ENCODE measurements around the gene RAB4B. TPM values are rescaled to one million over a fixed set of nuclear protein-coding genes. Genes with fewer than 3 reads are reported as not detected.
"Not testable (repeated sequence)": the region's sequence is repeated elsewhere in the genome, so short reads cannot be mapped to it uniquely, and the experiment has no call there.

RAB4B gene
- total and polyA plus RNA-seq, 5 donors from 2014 or later = 62.2 to 89.3 (median 79.6) TPM

- DNase-seq; H3K27me3 Mint-ChIP-seq; H3K9me3 Mint-ChIP-seq; H3K27me3 ChIP-seq (ENCODE audit: control insufficient read depth, insufficient read depth, low read length); H3K4me3 ChIP-seq (ENCODE audit: low read depth, low read length); H3K9me3 ChIP-seq (ENCODE audit: control insufficient read depth in 2 of 2, low read length in 2 of 2); ATAC-seq (ENCODE audit: low read depth in 2 of 2); H3K27ac ChIP-seq (ENCODE audit: insufficient read depth, low read length, poor library complexity, severe bottlenecking); H3K4me1 ChIP-seq (ENCODE audit: control insufficient read depth, insufficient read depth, low read length, poor library complexity, severe bottlenecking); H3K4me3 Mint-ChIP-seq: not testable (repeated sequence)
- Mint-ChIP-seq H3K4me1 (peaks cover 0 to 25% (median 5%) of the 10 kb centered on the region in 4 donors), H3K27ac (peak overlapping the region in 1 of 3 donors; percentile 67), H3K36me3 (peaks cover 17% of the 10 kb centered on the region)
- H3K36me3 ChIP-seq (ENCODE audit: control insufficient read depth, insufficient read depth, low read length) = peaks cover 17% of the 10 kb centered on the region
Observed at GRCh38 chr19:40784146-40784545, 6.1 kb downstream of the RAB4B start.

DNA sequence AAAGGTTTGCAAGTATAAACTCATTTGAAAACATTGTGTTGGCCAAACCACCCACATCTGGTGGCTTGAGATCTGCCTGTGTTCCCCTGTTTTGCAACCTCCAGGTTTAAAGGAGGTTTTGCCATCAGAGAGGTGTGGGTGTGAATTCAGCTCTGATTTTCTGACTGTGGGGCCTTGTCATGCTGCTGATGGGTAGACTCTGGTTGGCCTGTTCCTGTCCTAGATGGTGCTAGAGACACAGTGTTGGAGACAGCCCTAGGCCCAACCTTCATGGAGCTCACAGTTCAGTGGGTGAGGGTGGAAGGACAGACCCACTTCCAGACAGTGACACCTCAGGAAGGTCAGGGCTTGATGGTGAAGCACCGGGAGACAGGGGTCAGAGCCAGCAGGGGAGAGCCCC is 7.5 kb downstream of the RAB4B start:
- H3K4me1 ChIP-seq (ENCODE audit: control insufficient read depth, insufficient read depth, low read length, poor library complexity, severe bottlenecking) = no peaks in the 10 kb centered on the region
- Mint-ChIP-seq H3K4me1 (peaks cover 0 to 17% (median 10%) of the 10 kb centered on the region in 4 donors), H3K9me3 (no peaks in the 10 kb centered on the region), H3K27me3 (no peaks in the 10 kb centered on the region), H3K27ac (peak overlapping the region in 2 of 3 donors; percentile 26 to 52), H3K4me3 (no peak overlapping the region), H3K36me3 (peaks cover 24% of the 10 kb centered on the region)
- DNase-seq (no peak), ATAC-seq (ENCODE audit: low read depth in 2 of 2) (no peak)
- H3K4me3 ChIP-seq (ENCODE audit: low read depth, low read length) = no peak overlapping the region
- no peaks in the 10 kb centered on the region for H3K9me3 ChIP-seq (ENCODE audit: control insufficient read depth in 2 of 2, low read length in 2 of 2)
- H3K27me3 ChIP-seq (ENCODE audit: control insufficient read depth, insufficient read depth, low read length) = no peaks in the 10 kb centered on the region
- no peak overlapping the region for H3K27ac ChIP-seq (ENCODE audit: insufficient read depth, low read length, poor library complexity, severe bottlenecking)
- H3K36me3 ChIP-seq (ENCODE audit: control insufficient read depth, insufficient read depth, low read length) = peaks cover 20% of the 10 kb centered on the region

- H3K4me3 ChIP-seq (ENCODE audit: low read depth, low read length) = no peak overlapping the region
- Mint-ChIP-seq H3K4me3 (no peak overlapping the region), H3K4me1 (peaks cover 0 to 14% (median 10%) of the 10 kb centered on the region in 4 donors), H3K27ac (no peak overlapping the region), H3K36me3 (peaks cover 21% of the 10 kb centered on the region), H3K9me3 (no peaks in the 10 kb centered on the region), H3K27me3 (no peaks in the 10 kb centered on the region)
- H3K36me3 ChIP-seq (ENCODE audit: control insufficient read depth, insufficient read depth, low read length) = peaks cover 25% of the 10 kb centered on the region
- ATAC-seq (ENCODE audit: low read depth in 2 of 2) (no peak), DNase-seq (no peak)
- no peaks in the 10 kb centered on the region for H3K4me1 ChIP-seq (ENCODE audit: control insufficient read depth, insufficient read depth, low read length, poor library complexity, severe bottlenecking)
- no peak overlapping the region for H3K27ac ChIP-seq (ENCODE audit: insufficient read depth, low read length, poor library complexity, severe bottlenecking)
- H3K27me3 ChIP-seq (ENCODE audit: control insufficient read depth, insufficient read depth, low read length) = no peaks in the 10 kb centered on the region
- no peaks in the 10 kb centered on the region for H3K9me3 ChIP-seq (ENCODE audit: control insufficient read depth in 2 of 2, low read length in 2 of 2)
Observed at GRCh38 chr19:40786060-40787037, 8.3 kb downstream of the RAB4B start.

DNA sequence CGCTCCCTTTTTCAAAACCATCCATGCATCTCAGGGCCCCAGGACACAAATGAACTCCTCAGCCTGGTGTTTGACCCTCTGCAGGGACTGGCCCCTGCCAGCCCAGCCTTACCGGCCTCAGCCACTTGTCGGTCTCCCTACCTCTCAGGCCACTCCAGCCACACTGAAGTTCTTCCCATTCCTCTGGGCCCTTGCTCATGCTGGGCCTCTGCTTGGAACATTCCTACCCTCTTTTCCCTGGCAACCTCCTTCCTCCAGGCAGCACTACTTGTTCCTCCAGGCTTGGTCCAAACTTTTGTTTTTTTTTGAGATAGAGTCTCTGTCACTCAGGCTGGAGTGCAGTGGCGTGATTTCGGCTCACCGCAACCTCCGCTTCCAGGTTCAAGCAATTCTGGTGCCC is 13.3 kb downstream of the RAB4B start:
- peak overlapping the region in 2 of 3 donors; percentile 49 to 93 for H3K27ac Mint-ChIP-seq
- no peaks in the 10 kb centered on the region for H3K27me3 Mint-ChIP-seq
- Histone ChIP-seq H3K27ac (ENCODE audit: insufficient read depth, low read length, poor library complexity, severe bottlenecking) (no peak overlapping the region), H3K36me3 (ENCODE audit: control insufficient read depth, insufficient read depth, low read length) (peaks cover 19% of the 10 kb centered on the region), H3K4me1 (ENCODE audit: control insufficient read depth, insufficient read depth, low read length, poor library complexity, severe bottlenecking) (no peaks in the 10 kb centered on the region), H3K9me3 (ENCODE audit: control insufficient read depth in 2 of 2, low read length in 2 of 2) (no peaks in the 10 kb centered on the region), H3K4me3 (ENCODE audit: low read depth, low read length) (no peak overlapping the region), H3K27me3 (ENCODE audit: control insufficient read depth, insufficient read depth, low read length) (no peaks in the 10 kb centered on the region)
- H3K9me3 Mint-ChIP-seq = no peaks in the 10 kb centered on the region
- H3K36me3 Mint-ChIP-seq = peaks cover 14% of the 10 kb centered on the region
- peaks cover 0 to 12% (median 6%) of the 10 kb centered on the region in 4 donors for H3K4me1 Mint-ChIP-seq
- DNase-seq (no peak), ATAC-seq (ENCODE audit: low read depth in 2 of 2) (no peak)
- peak overlapping the region in 1 of 4 donors; percentile 65 for H3K4me3 Mint-ChIP-seq

DNA sequence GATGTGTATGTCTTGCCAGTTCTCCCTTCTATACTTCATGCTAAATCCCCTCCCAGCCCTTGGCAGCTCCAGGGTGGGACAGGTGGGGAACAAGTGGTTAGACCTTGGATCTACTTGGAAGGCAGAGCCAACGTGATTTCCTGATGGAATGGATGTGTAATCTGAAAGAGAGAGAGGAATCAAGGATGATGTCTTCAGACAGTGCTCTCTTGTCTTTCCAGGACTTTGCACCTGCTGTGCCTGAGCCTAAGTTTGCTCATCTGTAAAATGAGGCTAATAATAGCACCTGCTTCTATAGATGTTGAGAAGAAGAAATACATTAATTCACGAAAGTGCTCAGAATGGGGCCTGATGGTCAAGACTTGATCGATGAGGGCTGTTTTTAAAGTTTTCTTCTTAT is 13.9 kb downstream of the RAB4B start:
- Mint-ChIP-seq H3K4me3 (peak overlapping the region in 1 of 4 donors; percentile 44), H3K27me3 (no peaks in the 10 kb centered on the region), H3K36me3 (peaks cover 14% of the 10 kb centered on the region), H3K4me1 (peaks cover 0 to 12% (median 6%) of the 10 kb centered on the region in 4 donors), H3K27ac (peak overlapping the region in 2 of 3 donors; percentile 9 to 38), H3K9me3 (no peaks in the 10 kb centered on the region)
- Histone ChIP-seq H3K9me3 (ENCODE audit: control insufficient read depth in 2 of 2, low read length in 2 of 2) (no peaks in the 10 kb centered on the region), H3K4me3 (ENCODE audit: low read depth, low read length) (no peak overlapping the region), H3K27me3 (ENCODE audit: control insufficient read depth, insufficient read depth, low read length) (no peaks in the 10 kb centered on the region), H3K27ac (ENCODE audit: insufficient read depth, low read length, poor library complexity, severe bottlenecking) (no peak overlapping the region), H3K4me1 (ENCODE audit: control insufficient read depth, insufficient read depth, low read length, poor library complexity, severe bottlenecking) (no peaks in the 10 kb centered on the region), H3K36me3 (ENCODE audit: control insufficient read depth, insufficient read depth, low read length) (peaks cover 14% of the 10 kb centered on the region)
- DNase-seq = no peak
- no peak for ATAC-seq (ENCODE audit: low read depth in 2 of 2)

- H3K4me3 ChIP-seq (ENCODE audit: low read depth, low read length) = peak overlapping the region; percentile 90
- peak overlapping the region; percentile 88 to 96 (median 91) for H3K4me3 Mint-ChIP-seq
- H3K36me3 Mint-ChIP-seq = peaks cover 12% of the 10 kb centered on the region
- H3K4me1 ChIP-seq (ENCODE audit: control insufficient read depth, insufficient read depth, low read length, poor library complexity, severe bottlenecking) = peaks cover 39% of the 10 kb centered on the region
- ATAC-seq (ENCODE audit: low read depth in 2 of 2) = no peak
- H3K27ac ChIP-seq (ENCODE audit: insufficient read depth, low read length, poor library complexity, severe bottlenecking) = peak overlapping the region; percentile 96
- no peaks in the 10 kb centered on the region for H3K27me3 ChIP-seq (ENCODE audit: control insufficient read depth, insufficient read depth, low read length)
- no peaks in the 10 kb centered on the region for H3K9me3 Mint-ChIP-seq
- H3K9me3 ChIP-seq (ENCODE audit: control insufficient read depth in 2 of 2, low read length in 2 of 2) = no peaks in the 10 kb centered on the region
- peak overlapping the region; percentile 84 to 100 (median 100) for H3K27ac Mint-ChIP-seq
- no peaks in the 10 kb centered on the region for H3K27me3 Mint-ChIP-seq
- peaks cover 5 to 40% (median 17%) of the 10 kb centered on the region in 4 donors for H3K4me1 Mint-ChIP-seq
- H3K36me3 ChIP-seq (ENCODE audit: control insufficient read depth, insufficient read depth, low read length) = peaks cover 7% of the 10 kb centered on the region
- no peak for DNase-seq
Observed at GRCh38 chr19:40797166-40797962, 19.3 kb downstream of the RAB4B start.

DNA sequence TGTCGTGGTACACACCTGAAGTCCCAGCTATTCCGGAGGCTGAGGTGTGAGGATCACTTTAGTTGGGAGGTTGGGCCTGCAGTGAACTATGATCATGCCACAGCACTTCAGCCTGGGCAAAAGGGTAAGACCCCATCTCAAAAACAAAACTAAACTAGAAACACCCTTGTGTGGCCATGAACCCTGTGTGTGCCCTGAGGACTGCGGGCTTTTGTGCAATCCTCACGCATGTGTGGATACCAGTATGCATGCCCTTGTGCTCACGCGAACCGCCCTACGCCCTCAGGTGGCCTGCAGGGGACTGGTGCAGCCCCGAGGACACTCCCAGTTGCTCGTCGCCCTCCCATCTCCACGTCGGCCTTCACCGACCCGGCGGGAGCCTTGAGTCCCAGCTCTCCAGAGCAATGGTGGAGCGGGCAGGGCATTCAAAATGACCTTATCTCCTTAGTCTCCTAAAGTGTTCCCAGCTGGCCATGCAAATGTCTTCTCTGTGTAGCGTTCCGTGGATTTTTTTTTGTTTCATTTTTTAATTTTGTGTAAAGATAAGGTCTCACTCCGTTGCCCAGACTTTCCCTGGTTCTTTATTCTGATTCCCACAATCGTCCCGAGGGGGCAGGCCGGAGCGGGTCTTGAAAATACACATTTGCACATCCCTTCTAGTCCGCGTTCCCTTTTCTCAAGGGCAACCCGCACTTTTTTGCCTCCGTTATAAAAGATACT is 20.1 kb downstream of the RAB4B start:
- Histone ChIP-seq H3K4me1 (ENCODE audit: control insufficient read depth, insufficient read depth, low read length, poor library complexity, severe bottlenecking) (peaks cover 47% of the 10 kb centered on the region), H3K9me3 (ENCODE audit: control insufficient read depth in 2 of 2, low read length in 2 of 2) (no peaks in the 10 kb centered on the region), H3K27ac (ENCODE audit: insufficient read depth, low read length, poor library complexity, severe bottlenecking) (peak overlapping the region; percentile 96), H3K27me3 (ENCODE audit: control insufficient read depth, insufficient read depth, low read length) (no peaks in the 10 kb centered on the region), H3K4me3 (ENCODE audit: low read depth, low read length) (peak overlapping the region; percentile 90), H3K36me3 (ENCODE audit: control insufficient read depth, insufficient read depth, low read length) (peaks cover 5% of the 10 kb centered on the region)
- Mint-ChIP-seq H3K4me1 (peaks cover 5 to 48% (median 22%) of the 10 kb centered on the region in 4 donors), H3K27ac (peak overlapping the region; percentile 96 to 100 (median 100)), H3K9me3 (no peaks in the 10 kb centered on the region), H3K4me3 (peak overlapping the region; percentile 88 to 96 (median 91)), H3K36me3 (peaks cover 13% of the 10 kb centered on the region), H3K27me3 (no peaks in the 10 kb centered on the region)
- DNase-seq (peak; percentile 60 to 86 (median 72)), ATAC-seq (ENCODE audit: low read depth in 2 of 2) (peak; percentile 32 to 35)

Measured in CD4-positive, CD25-positive, alpha-beta regulatory T cell (primary cell).